GM19395 (cell line): ENCODE results near the gene VPS33B.
"Not testable (repeated sequence)": the region's sequence is repeated elsewhere in the genome, so short reads cannot be mapped to it uniquely, and the experiment has no call there.

ENCODE experiments used
- ATAC-seq: cut with Tn5 transposase; IDR thresholded peaks from one replicate; pipeline ENCODE4 v1.9.1; 2021; ENCODE audit warnings: mild to moderate bottlenecking, moderate library complexity; ENCODE audit not compliant: unreplicated experiment

The VPS33B gene

GRCh38 chr15:91032919-91033803 lies 10.8 kb upstream of the VPS33B start:
- ATAC-seq, result no peak

- ATAC-seq, result no peak
Observed at GRCh38 chr15:91031796-91032195, 9.4 kb upstream of the VPS33B start.

- ATAC-seq, result no peak
Observed at GRCh38 chr15:91027677-91028076, 5.3 kb upstream of the VPS33B start.

- no peak for ATAC-seq
Observed at GRCh38 chr15:91023720-91024119, 1.3 kb upstream of the VPS33B start.

GRCh38 chr15:91022832-91023129 lies 387 bp upstream of the VPS33B start:
- peak; percentile 35 for ATAC-seq

- peak; percentile 2 for ATAC-seq
Observed at GRCh38 chr15:91021516-91022074, 799 bp downstream of the VPS33B start.

GRCh38 chr15:91018158-91018557 lies 4.2 kb downstream of the VPS33B start:
- ATAC-seq, result no peak

- no peak for ATAC-seq
Observed at GRCh38 chr15:91017716-91018115, 4.7 kb downstream of the VPS33B start.

GRCh38 chr15:91013701-91014100 lies 8.7 kb downstream of the VPS33B start:
- ATAC-seq, result not testable (repeated sequence)

GRCh38 chr15:91007266-91007665 lies 15.1 kb downstream of the VPS33B start:
- no peak for ATAC-seq

GRCh38 chr15:91001209-91001608 lies 21.2 kb downstream of the VPS33B start:
- ATAC-seq, result no peak

- no peak for ATAC-seq
Observed at GRCh38 chr15:90998737-90999136, 23.7 kb downstream of the VPS33B start.

GRCh38 chr15:90994417-90995311 lies 27.7 kb downstream of the VPS33B start, which contains the start of gene PRC1:
Gene PRC1, minus strand, starts transcription at chr15:90994535. Its CDS starts 118 bp downstream, at chr15:90994417.
- peak; percentile 94 for ATAC-seq

- peak; percentile 20 for ATAC-seq
Observed at GRCh38 chr15:90994059-90994416, 28.4 kb downstream of the VPS33B start.

- no peak for ATAC-seq
Observed at GRCh38 chr15:90991587-90992285, 30.7 kb downstream of the VPS33B start.

GRCh38 chr15:90990446-90990845 lies 31.9 kb downstream of the VPS33B start:
- no peak for ATAC-seq

- no peak for ATAC-seq
Observed at GRCh38 chr15:90989040-90989768, 33.2 kb downstream of the VPS33B start.

- ATAC-seq, result no peak
Observed at GRCh38 chr15:90988296-90988695, 34.1 kb downstream of the VPS33B start.

GRCh38 chr15:90987561-90988141 lies 34.7 kb downstream of the VPS33B start:
- no peak for ATAC-seq
